ENCODE measurements around the gene TIGAR.
A peak's percentile ranks its signal among the peaks of the same experiment; 100 is the strongest.

Gene TIGAR, protein sequence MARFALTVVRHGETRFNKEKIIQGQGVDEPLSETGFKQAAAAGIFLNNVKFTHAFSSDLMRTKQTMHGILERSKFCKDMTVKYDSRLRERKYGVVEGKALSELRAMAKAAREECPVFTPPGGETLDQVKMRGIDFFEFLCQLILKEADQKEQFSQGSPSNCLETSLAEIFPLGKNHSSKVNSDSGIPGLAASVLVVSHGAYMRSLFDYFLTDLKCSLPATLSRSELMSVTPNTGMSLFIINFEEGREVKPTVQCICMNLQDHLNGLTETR

GRCh38 chr12:4320853-4321701 is at the start of gene TIGAR:
Gene TIGAR (plus strand): TSS chr12:4321213. CDS start chr12:4321272, 59 bp downstream.
- in situ Hi-C loops (cut with HindIII; ENCODE audit: low pct_unique_long_range_greater_than_20kb, low sequenced_read_pairs) = no loop called here
- no peak for TF ChIP-seq JUND (IDR thresholded peaks at IDR 0.05; ENCODE audit: low read depth)
- DNase-seq (ENCODE audit: low read depth in 1 of 2, low spot score in 1 of 2) = peak; percentile 71 to 86

DNA sequence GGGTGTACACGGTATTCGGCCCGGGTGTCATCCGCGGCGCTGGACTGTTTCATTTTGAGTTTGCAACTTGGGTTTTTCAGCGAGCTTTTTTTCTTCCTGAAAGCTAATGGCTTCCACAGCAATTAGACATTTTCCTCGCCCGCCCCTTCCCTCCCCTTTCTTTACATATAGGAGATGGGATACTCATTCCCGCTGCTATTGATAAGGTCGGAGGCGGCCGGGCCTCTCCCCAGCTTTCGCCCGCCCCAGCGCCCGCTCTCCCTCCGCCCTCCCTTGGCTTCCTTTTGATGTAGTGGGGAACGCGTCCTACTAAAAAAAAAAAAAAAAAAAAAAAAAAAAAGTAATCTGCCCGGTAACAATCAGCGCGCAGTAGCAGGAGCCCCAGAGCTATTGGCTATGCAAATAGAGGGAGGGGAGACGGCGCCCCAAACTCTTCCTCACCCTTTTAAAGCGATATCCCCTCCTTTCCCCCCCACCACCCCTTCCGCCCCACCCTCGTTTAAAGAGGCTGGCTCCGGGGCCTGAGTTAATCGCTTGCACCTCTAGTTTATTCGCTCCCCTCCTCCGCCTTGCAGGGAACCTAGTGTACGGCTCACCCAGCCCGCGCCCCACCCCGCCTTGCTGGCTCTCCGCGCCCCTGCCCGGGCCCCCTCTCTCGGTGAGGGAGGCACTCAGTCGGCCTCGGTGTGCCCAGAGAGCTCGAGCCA is 49.1 kb upstream of the TIGAR start:
- no peak for DNase-seq (ENCODE audit: low read depth in 1 of 2, low spot score in 1 of 2)
- in situ Hi-C loops (cut with HindIII; ENCODE audit: low pct_unique_long_range_greater_than_20kb, low sequenced_read_pairs) = no loop called here
- no peak for TF ChIP-seq JUND (IDR thresholded peaks at IDR 0.05; ENCODE audit: low read depth)

GRCh38 chr12:4272424-4273272 is 48.4 kb upstream of the TIGAR start:
- DNase-seq (ENCODE audit: low read depth in 1 of 2, low spot score in 1 of 2) = no peak
- in situ Hi-C loops (cut with HindIII; ENCODE audit: low pct_unique_long_range_greater_than_20kb, low sequenced_read_pairs) = no loop called here
- no peak for TF ChIP-seq JUND (IDR thresholded peaks at IDR 0.05; ENCODE audit: low read depth)

DNA sequence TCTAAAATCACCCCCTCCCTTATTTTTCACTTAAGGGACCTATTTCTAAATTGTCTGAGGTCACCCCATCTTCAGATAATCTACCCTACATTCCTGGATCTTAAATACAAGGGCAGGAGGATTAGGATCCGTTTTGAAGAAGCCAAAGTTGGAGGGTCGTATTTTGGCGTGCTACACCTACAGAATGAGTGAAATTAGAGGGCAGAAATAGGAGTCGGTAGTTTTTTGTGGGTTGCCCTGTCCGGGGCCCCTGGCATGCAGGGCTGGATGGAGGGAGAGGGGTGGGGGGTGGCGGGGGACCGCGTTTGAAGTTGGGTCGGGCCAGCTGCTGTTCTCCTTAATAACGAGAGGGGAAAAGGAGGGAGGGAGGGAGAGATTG is 47.8 kb upstream of the TIGAR start:
- in situ Hi-C loops (cut with HindIII; ENCODE audit: low pct_unique_long_range_greater_than_20kb, low sequenced_read_pairs) = no loop called here
- no peak for TF ChIP-seq JUND (IDR thresholded peaks at IDR 0.05; ENCODE audit: low read depth)
- no peak for DNase-seq (ENCODE audit: low read depth in 1 of 2, low spot score in 1 of 2)

DNA sequence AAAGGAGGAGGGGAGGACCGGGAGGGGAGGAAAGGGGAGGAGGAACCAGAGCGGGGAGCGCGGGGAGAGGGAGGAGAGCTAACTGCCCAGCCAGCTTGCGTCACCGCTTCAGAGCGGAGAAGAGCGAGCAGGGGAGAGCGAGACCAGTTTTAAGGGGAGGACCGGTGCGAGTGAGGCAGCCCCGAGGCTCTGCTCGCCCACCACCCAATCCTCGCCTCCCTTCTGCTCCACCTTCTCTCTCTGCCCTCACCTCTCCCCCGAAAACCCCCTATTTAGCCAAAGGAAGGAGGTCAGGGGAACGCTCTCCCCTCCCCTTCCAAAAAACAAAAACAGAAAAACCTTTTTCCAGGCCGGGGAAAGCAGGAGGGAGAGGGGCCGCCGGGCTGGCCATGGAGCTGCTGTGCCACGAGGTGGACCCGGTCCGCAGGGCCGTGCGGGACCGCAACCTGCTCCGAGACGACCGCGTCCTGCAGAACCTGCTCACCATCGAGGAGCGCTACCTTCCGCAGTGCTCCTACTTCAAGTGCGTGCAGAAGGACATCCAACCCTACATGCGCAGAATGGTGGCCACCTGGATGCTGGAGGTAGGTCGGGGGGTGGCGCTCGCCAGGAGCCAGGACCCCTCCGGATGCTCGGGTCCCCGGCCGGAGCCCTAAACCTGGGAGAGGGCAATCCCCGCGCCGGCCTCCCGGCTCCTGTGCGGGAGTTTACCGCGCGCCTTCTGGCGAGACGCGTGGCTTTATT is 47.2 kb upstream of the TIGAR start, which contains the start of gene CCND2:
TSS of gene CCND2 (plus strand) at position 111 of the 744 bp plus-strand sequence. CDS start at position 390, 279 bp downstream.
- DNase-seq (ENCODE audit: low read depth in 1 of 2, low spot score in 1 of 2) = peak in 1 of 2 experiments; percentile 6
- TF ChIP-seq JUND (IDR thresholded peaks at IDR 0.05; ENCODE audit: low read depth) = no peak
- in situ Hi-C loops (cut with HindIII; ENCODE audit: low pct_unique_long_range_greater_than_20kb, low sequenced_read_pairs) = no loop called here

- no peak for DNase-seq (ENCODE audit: low read depth in 1 of 2, low spot score in 1 of 2)
- no peak for TF ChIP-seq JUND (IDR thresholded peaks at IDR 0.05; ENCODE audit: low read depth)
- in situ Hi-C loops (cut with HindIII; ENCODE audit: low pct_unique_long_range_greater_than_20kb, low sequenced_read_pairs) = no loop called here
Measured at GRCh38 chr12:4274396-4275015, 46.5 kb upstream of the TIGAR start.

DNA sequence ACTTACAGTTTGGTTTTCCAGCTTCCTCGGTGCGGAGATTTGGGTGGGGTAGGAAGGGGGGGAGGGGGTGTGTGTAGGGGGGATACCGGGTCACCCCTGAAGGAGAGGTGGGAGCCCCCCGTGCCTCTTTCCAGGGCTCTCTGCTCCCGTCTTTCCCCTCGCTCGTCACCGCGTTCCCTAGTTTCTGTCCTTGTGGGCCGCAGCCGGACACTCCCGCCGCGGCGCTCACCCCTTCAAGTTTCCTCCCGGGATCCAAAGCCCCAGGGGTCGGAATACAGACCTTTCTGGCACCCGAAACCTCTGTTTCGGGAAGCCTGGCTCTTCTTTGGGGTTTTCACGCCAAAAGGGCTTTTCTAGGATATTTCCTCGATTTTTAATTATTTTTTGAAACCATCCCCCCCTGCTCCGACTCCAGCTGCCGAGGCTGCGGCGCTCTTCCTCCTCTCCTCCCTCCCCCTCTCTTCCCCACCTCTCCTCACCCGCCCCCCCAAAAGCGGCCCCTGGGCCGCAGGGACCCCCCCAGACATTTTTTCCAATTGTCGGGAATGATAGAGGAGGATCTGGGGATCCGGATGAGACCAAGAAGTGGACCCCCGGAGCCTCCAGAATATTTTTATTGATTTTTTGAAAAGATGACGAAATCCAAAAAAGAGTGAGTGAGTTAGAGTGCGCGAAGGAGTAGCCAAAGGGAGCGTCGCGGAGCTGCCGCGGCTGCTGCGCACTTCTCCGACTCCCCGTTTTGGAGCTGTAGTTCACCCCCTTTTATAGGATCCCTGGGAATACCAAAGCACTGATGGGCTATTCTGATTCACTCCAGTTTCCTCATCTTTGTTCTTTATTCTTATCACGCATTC is 45.8 kb upstream of the TIGAR start:
- in situ Hi-C loops (cut with HindIII; ENCODE audit: low pct_unique_long_range_greater_than_20kb, low sequenced_read_pairs) = no loop called here
- TF ChIP-seq JUND (IDR thresholded peaks at IDR 0.05; ENCODE audit: low read depth) = no peak
- DNase-seq (ENCODE audit: low read depth in 1 of 2, low spot score in 1 of 2) = no peak

- no peak for DNase-seq (ENCODE audit: low read depth in 1 of 2, low spot score in 1 of 2)
- no peak for TF ChIP-seq JUND (IDR thresholded peaks at IDR 0.05; ENCODE audit: low read depth)
- in situ Hi-C loops (cut with HindIII; ENCODE audit: low pct_unique_long_range_greater_than_20kb, low sequenced_read_pairs) = no loop called here
Measured at GRCh38 chr12:4275870-4276301, 45.1 kb upstream of the TIGAR start.

DNA sequence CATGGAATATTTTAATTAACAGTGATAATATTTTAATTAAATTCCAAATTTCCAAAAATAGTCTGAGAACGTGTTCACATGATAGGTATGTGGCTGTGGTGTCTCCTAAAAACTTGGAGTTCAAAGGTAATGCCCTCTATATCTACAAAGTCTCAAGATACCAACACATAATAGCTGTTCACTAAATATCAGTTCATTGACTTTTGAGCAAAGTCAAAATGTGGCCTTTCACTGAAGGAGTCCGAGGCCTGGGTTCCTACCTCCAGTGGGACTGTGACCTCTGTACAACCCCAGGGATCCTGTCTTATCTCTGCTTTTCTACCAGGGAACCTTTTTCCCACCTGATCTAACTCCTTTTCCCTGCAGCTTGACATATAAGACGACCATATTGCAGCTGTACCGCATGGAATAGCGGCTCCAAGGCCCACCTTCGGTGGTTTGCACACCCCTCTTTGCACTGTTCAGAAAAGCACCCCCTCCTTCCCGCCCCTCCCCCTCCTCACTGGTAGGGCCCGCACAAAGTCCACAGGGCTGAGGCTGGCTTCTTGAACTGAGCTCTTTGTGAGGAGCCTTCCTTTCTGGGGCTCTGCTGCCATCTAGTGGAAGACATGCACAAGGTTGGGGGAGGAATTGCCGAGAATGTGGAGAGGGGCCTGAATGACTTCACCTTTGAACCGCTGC is 44.3 kb upstream of the TIGAR start:
- TF ChIP-seq JUND (IDR thresholded peaks at IDR 0.05; ENCODE audit: low read depth) = no peak
- DNase-seq (ENCODE audit: low read depth in 1 of 2, low spot score in 1 of 2) = peak; percentile 38 to 62
- in situ Hi-C loops (cut with HindIII; ENCODE audit: low pct_unique_long_range_greater_than_20kb, low sequenced_read_pairs) = no loop called here

- no peak for DNase-seq (ENCODE audit: low read depth in 1 of 2, low spot score in 1 of 2)
- no peak for TF ChIP-seq JUND (IDR thresholded peaks at IDR 0.05; ENCODE audit: low read depth)
- in situ Hi-C loops (cut with HindIII; ENCODE audit: low pct_unique_long_range_greater_than_20kb, low sequenced_read_pairs) = no loop called here
Measured at GRCh38 chr12:4277205-4277543, 43.8 kb upstream of the TIGAR start.

All from T47D (cell line).